GM23338 (cell line): ENCODE measurements around the gene DNAJB6.

Experiments used
- CREB1 ChIP-seq: fragments of 250-450 bp; sonication (Bioruptor Pico); IDR thresholded peaks from 2 replicates; pipeline ENCODE4 v1.5.0; 2020; ENCODE audit warnings: low read depth, mild to moderate bottlenecking, moderate library complexity
- EZH2 ChIP-seq: fragments of 200-600 bp; sonication (generic); IDR thresholded peaks from one replicate; pipeline ENCODE4 v1.8.0; 2017; ENCODE audit warnings: antibody characterized with exemption, mild to moderate bottlenecking, low read depth; ENCODE audit not compliant: unreplicated experiment
- EZH2phosphoT487 ChIP-seq: fragments of 200-600 bp; sonication (generic); IDR thresholded peaks from one replicate; pipeline ENCODE4 v1.8.1; 2018; ENCODE audit warnings: antibody characterized with exemption; ENCODE audit not compliant: unreplicated experiment
- POLR2AphosphoS5 ChIP-seq: IDR thresholded peaks from 2 replicates; pipeline ENCODE4 v1.6.1; 2016; ENCODE audit warnings: antibody characterized with exemption, low read depth
- TF ChIP-seq, protein P1 (sequence below), 2 experiments: fragments of 200-600 bp in 1 of 2; sonication (generic) in 1 of 2; conservative IDR thresholded peaks; 2 replicates each; pipeline versions ENCODE4 v1.5.1 to v1.6.1; 2016 to 2017; ENCODE audit warnings: antibody characterized with exemption in 2 of 2, low read depth in 2 of 2, mild to moderate bottlenecking in 2 of 2, moderate library complexity in 1 of 2

- no peak for TF ChIP-seq POLR2AphosphoS5
- TF ChIP-seq, protein P1, sequence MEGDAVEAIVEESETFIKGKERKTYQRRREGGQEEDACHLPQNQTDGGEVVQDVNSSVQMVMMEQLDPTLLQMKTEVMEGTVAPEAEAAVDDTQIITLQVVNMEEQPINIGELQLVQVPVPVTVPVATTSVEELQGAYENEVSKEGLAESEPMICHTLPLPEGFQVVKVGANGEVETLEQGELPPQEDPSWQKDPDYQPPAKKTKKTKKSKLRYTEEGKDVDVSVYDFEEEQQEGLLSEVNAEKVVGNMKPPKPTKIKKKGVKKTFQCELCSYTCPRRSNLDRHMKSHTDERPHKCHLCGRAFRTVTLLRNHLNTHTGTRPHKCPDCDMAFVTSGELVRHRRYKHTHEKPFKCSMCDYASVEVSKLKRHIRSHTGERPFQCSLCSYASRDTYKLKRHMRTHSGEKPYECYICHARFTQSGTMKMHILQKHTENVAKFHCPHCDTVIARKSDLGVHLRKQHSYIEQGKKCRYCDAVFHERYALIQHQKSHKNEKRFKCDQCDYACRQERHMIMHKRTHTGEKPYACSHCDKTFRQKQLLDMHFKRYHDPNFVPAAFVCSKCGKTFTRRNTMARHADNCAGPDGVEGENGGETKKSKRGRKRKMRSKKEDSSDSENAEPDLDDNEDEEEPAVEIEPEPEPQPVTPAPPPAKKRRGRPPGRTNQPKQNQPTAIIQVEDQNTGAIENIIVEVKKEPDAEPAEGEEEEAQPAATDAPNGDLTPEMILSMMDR (conservative IDR thresholded peaks at IDR 0.05; ENCODE audit: low read depth in 2 of 2): no peak
- no peak for TF ChIP-seq EZH2phosphoT487
- TF ChIP-seq CREB1 (CRISPR knock-in tag): no peak
- TF ChIP-seq EZH2: no peak
These were observed 66.2 kb downstream of the DNAJB6 start for GRCh38 chr7:157402911-157403534.
